ENCODE data around the gene STBD1.
"Not testable (repeated sequence)": the region's sequence is repeated elsewhere in the genome, so short reads cannot be mapped to it uniquely, and the experiment has no call there.

STBD1 gene

GRCh38 chr4:76305971-76306881 lies at the start of gene STBD1:
TSS of gene STBD1 (plus strand) at chr4:76306733. CDS start at chr4:76306770, 37 bp downstream.
- peak; percentile 40 for DNase-seq (ENCODE audit: low read depth)

- no peak for DNase-seq (ENCODE audit: low read depth)
Measured at GRCh38 chr4:76256968-76257367, 49.6 kb upstream of the STBD1 start.

GRCh38 chr4:76257824-76258223 lies 48.7 kb upstream of the STBD1 start:
- no peak for DNase-seq (ENCODE audit: low read depth)

GRCh38 chr4:76260571-76260970 lies 46.0 kb upstream of the STBD1 start:
- no peak for DNase-seq (ENCODE audit: low read depth)

GRCh38 chr4:76265631-76266218 lies 40.8 kb upstream of the STBD1 start:
- DNase-seq (ENCODE audit: low read depth): no peak

GRCh38 chr4:76266627-76267026 lies 39.9 kb upstream of the STBD1 start:
- DNase-seq (ENCODE audit: low read depth): no peak

- DNase-seq (ENCODE audit: low read depth): no peak
Measured at GRCh38 chr4:76267811-76268210, 38.7 kb upstream of the STBD1 start.

GRCh38 chr4:76270244-76271175 lies 36.0 kb upstream of the STBD1 start:
- no peak for DNase-seq (ENCODE audit: low read depth)

- DNase-seq (ENCODE audit: low read depth): no peak
Measured at GRCh38 chr4:76271248-76271647, 35.3 kb upstream of the STBD1 start.

GRCh38 chr4:76272073-76272472 lies 34.5 kb upstream of the STBD1 start:
- DNase-seq (ENCODE audit: low read depth): no peak

GRCh38 chr4:76272582-76272981 lies 34.0 kb upstream of the STBD1 start:
- DNase-seq (ENCODE audit: low read depth): no peak

- DNase-seq (ENCODE audit: low read depth): no peak
Measured at GRCh38 chr4:76272999-76273398, 33.5 kb upstream of the STBD1 start.

- DNase-seq (ENCODE audit: low read depth): no peak
Measured at GRCh38 chr4:76275486-76276124, 30.9 kb upstream of the STBD1 start.

- no peak for DNase-seq (ENCODE audit: low read depth)
Measured at GRCh38 chr4:76276813-76277212, 29.7 kb upstream of the STBD1 start.

GRCh38 chr4:76277667-76278066 lies 28.9 kb upstream of the STBD1 start:
- no peak for DNase-seq (ENCODE audit: low read depth)

GRCh38 chr4:76278583-76278982 lies 27.9 kb upstream of the STBD1 start:
- DNase-seq (ENCODE audit: low read depth): no peak

- DNase-seq (ENCODE audit: low read depth): no peak
Measured at GRCh38 chr4:76279462-76279861, 27.1 kb upstream of the STBD1 start.

GRCh38 chr4:76280488-76281441 lies 25.8 kb upstream of the STBD1 start:
- DNase-seq (ENCODE audit: low read depth): no peak

GRCh38 chr4:76281594-76281993 lies 24.9 kb upstream of the STBD1 start:
- DNase-seq (ENCODE audit: low read depth): not testable (repeated sequence)

GRCh38 chr4:76282941-76283689 lies 23.4 kb upstream of the STBD1 start:
- DNase-seq (ENCODE audit: low read depth): no peak

Measured in GM04504 (cell line).